A172 (cell line): ENCODE results near the gene NSMF. TPM values are rescaled to one million over a fixed set of nuclear protein-coding genes. Genes with fewer than 3 reads are reported as not detected.
A peak's percentile ranks its signal among the peaks of the same experiment; 100 is the strongest.

Experiments used
- DNase-seq: peaks from one replicate; pipeline ENCODE4 v3.0.0-alpha.2; 2015; ENCODE audit warnings: low spot score
- total RNA-seq: library from RNA; depleted of rRNA; stranded (reverse); fragments of >200 nt; shearing (Covaris generic); gene quantifications from 2 replicates; pipeline ENCODE4 v1.2.3, GENCODE V29; 2014

Gene NSMF
- total RNA-seq, 1 experiment from 2014 or later = 46.4 TPM

DNA sequence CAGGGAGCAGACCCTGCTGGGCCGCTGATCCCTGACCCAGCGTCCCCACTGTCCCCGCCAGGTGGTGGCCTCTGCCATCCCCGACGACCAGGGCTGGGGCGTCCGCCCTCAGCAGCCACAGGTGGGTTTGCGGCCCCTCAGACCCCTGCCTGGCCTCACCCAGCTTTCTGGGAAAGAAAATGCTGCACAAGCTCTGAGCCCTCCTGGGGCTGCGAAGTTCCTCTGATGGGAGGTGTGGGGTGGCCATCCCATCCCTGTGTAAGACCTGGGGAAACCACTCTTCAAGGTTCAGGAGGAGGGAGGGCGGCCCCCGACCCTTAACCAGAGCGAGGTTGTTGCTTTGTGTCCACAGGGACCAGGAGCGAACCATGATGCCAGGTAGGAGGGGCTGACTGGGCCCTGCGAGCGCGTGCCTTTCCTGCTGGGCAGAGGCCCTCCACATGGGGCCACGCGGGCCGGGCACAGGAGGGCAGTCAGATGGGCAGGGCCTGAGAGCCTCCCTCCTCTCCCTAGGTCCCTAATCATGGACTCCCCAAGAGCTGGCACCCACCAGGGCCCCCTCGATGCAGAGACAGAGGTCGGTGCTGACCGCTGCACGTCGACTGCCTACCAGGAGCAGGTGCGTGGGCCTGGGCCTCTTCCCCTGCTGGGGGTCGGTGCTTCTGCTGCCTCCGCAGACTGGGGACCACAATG, 28.3 kb downstream of the NSMF start:
- DNase-seq = no peak

DNA sequence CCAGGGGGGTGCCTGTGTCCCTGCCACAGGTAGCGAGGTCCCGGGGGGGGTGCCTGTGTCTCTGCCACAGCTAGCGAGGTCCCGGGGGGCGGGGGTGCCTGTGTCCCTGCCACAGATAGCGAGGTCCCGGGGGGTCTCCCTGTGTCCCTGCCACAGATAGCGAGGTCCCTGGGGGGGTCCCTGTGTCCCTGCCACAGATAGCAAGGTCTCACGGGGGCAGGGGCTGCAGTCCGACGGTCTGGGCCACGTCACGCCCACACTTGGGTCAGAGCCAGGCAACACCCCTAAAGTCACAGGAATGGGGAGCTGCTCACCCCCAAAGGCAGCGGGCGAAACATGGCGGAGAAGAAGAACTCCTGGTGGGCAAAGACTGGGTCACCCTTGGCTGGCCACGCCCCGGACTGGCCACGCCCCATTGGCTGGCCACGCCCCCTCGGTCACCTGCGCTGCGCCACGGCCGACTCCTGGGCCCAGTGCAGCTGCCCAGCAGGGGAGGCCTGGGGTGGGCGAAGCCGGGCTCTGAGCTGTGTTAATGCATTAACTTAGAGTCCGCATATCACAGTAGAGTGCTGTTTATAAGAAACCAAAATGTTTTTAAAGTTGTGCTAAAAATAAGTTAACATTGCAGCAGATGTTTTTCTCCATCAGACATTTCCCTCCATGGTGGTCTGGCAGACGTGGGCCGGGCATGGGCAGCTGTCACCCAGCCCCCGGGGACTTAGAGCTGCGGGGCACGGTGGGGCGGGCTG, 29.0 kb downstream of the NSMF start:
- DNase-seq = no peak

DNA sequence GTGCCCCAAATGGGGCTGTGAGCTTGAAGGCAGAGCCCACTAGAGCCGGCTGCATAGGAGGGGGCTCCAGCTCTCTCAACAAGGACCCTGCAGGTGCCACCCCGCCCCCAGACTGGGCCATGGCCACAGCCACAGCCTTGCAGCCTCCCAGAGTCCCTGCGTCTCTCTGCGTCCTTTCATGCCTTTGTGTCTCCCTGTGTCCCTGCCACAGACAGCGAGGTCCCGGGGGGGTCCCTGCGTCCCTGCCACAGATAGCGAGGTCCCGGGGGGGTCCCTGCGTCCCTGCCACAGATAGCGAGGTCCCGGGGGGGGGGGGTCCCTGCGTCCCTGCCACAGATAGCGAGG, 29.6 kb downstream of the NSMF start:
- DNase-seq = no peak

DNA sequence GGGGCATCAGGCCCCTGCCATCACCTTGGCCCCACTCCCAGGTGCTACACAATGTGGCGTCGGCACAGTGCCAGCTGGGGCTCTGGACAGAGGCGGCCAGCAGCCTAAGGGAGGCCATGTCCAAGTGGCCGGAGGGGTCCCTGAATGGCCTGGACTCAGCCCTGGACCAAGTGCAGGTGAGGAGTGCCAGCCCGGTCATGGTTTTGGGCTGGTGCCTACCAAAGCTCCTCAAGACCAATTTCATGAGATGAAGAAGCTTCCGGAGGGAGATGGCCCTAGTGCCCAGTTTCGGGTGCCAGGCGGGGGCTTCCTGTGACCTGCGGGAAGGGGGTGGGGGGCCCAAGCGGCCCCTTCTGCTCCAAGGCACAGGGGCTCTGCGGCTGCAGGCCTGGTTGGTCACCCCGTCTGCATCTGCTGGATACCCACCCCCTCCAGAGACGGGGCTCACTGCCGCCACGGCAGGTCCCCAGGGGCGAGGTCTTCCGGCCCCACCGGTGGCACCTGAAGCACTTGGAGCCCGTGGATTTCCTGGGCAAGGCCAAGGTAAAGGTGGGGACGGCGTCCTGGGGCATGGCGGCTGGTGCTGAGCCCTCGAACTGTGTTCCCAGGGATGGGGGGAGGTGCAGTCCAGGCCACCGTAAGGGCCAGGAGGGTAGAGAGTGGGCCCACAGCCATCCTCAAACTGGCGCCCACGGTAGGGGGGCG, 30.1 kb downstream of the NSMF start:
- DNase-seq = no peak

DNA sequence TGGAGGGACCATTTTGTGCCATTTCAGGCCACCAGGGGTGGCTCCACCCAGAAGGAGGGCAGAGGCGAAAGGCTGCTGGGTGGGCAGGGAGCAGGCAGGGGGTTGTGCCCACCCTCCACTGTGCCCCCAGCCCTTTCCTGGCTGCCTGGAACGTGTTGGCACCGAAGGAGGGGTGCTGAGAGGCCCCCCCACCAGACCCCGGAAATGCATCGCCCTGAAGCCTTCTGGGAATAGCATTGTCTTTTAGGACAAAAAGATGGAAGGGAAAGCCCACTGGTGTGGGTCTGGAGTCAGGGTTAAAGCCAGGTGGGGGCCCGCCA, 30.9 kb downstream of the NSMF start:
- no peak for DNase-seq

DNA sequence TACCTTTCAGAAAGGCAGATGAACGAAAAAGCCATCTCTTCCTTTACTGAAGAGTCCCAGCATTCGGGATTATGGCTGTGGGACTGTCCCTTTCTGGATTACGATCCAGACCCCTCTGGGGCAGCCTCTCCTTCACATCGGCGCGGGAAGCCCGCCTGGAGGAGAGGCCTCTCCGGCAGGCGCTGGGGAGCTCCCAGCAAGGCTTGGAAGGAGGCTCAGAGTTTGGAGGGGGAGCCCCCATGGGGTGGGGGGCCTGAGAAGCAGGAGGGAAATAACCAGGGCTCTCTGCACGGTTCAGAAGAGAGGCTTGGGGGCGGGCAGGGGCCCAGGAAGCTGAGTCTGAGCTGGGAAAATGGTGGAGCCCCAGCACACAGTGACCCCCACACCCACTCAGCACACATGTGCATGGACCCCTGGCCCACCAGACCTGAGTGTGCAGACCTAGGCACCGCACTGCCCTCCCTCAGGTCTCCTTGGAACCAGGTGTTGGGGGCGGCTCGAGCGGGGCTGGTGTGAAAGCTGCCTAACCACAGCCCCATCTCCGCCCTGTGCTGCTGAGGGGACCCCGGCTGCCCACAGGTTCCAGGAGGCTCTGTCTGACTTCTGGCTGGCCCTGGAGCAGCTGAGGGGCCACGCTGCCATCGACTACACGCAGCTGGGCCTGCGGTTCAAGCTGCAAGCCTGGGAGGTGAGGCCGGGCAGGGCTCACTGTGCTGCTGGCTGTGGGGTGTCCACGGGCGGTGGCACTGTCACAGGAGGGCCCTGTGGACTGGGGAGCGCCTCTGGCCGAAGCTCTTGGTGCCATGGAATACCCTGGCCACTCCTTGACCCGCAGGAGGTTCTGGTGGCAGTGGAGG, 31.5 kb downstream of the NSMF start:
- no peak for DNase-seq

DNA sequence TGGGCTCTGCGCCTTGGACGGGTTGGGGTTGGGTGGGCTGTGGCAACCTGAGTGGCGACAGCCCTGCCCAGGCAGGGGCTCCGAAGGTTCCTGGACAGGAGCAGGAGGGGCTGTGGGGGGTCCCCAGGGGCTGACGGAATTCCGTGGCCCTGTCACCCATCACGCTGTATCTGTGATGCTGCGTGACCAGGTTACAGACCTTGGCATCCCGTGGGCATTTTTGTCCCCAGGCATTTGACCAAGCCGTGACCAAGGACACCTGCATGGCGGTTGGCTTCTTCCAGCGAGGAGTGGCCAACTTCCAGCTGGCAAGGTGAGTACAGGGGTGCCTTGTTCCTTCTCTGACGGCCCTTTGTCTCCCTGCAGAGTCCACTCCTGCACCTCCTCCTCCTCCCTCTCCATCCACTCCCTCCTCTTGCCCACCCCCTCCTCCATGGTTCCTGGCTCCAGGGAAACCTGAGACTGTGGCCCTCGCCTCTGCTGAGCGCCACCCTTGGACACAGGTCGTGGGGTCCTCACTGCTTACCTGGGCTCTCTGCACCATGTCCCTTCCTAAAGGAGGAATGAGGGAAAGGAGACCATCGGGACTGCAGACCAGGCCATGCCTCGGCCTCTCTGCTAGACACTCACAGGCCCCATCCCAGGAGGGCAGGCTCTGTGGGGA, 33.0 kb downstream of the NSMF start:
- no peak for DNase-seq

DNA sequence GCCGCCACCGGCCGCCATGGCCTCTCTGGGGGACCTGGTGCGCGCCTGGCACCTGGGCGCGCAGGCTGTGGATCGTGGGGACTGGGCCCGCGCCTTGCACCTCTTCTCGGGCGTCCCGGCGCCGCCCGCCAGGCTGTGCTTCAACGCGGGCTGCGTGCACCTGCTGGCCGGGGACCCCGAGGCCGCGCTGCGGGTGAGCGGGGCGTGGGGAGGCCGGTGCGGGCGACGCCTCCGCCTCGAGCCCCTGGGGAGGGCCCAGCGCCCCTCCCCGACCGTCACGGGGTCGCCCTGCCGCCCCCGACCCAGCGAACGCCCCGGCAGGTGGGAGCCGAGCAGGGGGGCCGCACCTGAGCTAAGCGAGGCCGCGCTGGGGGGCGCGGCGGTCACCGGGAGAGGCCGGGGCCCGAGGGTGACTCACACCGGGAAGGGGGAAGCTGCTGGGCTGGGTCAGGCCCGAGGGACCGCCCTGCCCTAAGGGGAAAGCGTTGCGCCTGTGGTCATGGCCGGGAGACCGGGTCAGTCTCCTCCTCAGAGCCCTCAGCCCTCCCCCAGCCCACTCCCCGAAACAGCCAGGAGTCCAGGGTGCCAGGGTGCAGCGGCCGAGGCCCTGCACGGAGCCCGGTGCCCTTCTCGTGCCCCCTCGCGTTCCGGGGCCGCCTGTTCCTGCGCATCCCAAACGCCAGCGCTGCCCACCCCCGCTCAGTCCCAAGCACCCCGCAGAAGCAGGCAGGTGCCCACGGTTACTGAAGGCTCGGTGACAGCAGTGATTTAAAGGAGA, 35.4 kb downstream of the NSMF start:
- DNase-seq = peak; percentile 45

DNA sequence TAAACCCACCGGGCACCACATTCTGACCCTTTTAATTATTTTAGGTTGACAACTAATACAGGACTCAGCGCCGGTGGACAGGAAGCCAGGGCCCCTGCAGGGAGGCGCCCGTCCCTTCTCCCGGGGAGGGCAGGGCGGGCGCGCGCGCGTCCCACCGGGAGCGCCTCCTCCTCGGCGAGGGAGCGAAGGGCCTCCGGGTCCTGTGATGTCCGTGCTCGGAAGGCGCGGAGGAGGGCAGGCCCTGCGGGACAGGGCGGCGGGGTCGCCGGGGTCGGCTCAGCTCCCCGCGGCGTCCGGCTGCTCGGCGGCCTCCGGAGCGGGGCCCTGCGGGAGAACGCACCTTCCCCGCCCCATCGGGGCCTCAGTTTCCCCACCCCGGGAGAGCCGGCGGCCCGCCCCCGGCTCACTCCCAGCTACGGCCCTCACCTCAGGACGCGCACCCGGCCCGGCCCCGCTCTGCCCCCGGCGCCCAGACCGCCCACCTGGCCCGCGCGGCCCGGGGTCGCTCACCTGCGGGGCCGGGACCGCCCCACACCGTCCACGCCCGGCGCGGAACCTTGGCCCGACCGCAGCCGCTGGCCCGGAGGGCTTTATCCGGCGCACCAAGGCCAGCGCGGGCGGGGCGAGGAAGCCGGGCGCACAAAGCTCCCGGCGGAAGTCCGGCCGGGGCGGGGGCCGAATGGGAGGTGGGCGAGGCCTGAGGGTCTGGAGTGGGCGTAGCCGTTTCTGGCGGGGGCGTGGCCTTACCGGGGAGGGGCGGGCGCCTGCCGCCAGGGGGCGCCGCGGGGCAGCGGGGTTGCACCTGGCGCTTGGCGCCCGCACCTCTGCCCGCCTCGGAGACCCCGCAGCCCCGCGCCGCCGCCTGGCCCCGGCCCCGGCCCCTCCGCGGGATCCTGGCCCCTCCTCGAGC, 36.3 kb downstream of the NSMF start, which contains the start of the genes EXD3 and NOXA1:
Gene EXD3, minus strand, starts transcription at position 559 of the 910 bp plus-strand sequence. CDS start 27,805 bp downstream, outside the sequence.
Gene NOXA1, plus strand, starts transcription at position 790 of the 910 bp plus-strand sequence. CDS start 137 bp downstream, outside the sequence.
- DNase-seq = peak; percentile 79

DNA sequence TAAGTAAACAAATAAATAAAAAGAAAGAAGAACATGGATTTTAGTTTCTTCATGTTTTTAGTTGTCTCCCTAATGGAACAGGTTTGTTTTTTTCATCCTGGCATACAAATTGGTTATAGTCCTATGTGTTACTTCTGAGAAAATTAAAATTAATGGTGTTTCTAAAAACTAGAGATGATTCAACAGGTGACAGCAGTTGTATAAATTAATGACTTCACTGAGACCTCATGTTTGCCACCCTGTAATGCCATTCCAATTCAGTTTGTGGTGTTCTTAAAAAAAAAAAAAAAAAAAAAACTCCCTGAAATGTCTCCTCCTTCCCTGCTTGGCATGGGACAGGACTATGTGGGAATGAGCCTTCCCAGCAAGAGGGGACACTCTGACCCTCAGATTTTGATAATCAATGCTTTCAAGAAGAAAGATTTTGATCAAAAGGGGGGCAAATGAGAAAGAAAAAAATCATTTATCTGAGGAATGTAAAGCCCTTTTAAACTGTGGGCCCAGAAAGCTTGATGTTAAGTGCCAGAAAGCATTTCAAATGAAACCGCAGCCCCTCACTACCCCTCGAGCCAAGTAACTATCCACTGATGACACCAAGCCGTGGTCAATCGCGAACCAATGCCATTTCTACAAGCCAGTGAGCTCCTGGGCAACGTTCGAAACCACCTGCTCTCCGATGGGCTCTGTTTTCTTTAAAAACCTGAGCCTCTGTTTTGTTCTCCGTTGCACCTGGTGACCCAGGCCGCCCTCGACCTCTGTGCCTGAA, 37.1 kb downstream of the NSMF start:
- no peak for DNase-seq

DNA sequence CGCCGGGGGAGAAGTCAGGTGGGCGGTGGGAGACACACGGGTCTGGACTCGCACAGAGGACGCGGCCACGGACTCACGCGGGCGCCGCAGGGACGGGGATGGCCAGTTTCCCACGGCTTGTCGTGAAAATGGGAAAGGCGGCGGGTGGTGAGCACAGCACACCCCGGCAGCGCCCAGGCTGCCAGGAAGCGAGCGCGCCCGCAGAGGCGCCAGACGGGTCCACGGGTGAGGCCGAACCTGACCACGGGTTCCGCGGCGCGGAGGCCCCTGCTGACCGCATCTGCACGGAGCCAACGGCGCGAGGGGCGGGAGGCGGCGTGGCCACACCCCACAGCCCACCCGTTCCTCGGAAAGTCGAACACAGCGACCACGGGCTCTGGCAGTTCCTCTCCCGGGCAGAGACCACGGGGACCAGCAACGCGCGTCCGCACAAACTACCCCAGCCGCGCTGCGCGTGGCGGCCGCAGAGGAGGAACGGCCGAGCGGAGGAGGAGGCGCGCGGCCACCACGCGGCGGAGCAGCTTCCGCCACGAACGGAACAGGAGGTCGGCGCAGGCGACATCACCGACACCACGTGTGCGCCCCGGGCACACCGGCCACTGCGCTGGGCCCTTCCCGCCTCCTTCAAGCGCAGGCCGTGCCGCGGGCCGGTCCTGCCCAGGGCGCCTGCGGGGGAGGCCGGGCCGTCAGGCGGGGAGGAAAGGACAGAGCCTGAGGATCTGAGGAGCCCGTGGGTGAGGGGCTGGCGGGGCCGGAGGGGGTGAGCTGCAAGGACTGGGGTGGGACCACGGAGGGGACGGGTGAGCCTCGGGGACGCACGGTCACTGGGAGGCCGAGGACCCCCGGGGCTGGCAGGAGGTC, 41.7 kb downstream of the NSMF start:
- DNase-seq = no peak

DNA sequence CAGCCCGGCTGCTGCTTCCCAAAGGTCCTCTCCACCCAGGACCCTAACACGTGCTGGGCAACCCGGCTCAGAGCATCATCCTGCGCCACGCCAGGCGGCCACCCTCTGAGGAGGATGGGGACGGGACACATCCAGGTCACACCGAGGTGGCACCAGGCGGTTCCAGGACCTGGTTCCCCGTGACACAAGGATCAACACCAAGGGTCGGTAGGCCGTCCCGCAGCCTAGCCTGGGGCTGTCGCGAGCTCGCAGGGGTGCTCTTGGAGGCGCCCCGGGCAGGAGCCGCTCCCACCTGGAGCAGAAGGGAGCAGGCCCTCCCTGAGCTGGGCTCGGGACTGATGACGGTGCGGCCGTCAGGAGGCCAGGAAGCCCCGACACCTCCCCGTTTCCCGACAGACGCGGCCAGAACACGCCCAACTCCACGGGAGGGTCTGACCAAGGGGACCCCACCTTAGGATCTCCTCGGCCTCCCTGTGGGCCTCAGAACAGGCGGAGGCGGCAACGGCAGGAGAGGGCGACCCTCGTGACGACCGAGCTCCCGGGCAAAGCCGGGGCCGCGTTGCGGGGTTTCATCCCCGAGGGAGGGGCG, 42.5 kb downstream of the NSMF start:
- DNase-seq = no peak

DNA sequence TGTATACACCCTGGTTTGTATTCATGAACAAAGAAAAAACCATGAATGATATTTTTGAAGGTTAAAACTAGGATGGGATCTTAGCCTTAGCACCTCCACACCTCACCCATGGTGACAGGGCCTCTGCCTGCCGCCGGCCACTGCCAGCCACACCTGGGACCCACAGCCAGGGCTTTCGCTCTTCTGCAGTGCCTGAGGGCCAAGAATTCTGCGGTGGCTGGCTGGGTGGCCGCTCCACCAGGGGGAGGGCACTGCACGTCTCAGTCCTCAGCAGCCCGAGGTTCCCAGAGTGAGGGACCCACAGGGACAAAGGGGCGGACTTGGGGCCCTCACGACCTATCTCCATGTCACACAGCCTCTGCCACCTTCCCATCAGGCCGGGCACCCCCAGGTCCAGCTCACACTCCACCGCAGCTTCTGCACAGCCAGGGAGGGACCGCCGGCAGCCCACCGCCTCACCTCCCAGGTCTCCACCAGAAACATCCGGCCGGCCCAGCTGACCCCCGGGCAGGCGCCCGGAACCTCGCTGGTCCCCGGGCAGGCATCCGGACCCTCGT, 43.0 kb downstream of the NSMF start:
- no peak for DNase-seq

DNA sequence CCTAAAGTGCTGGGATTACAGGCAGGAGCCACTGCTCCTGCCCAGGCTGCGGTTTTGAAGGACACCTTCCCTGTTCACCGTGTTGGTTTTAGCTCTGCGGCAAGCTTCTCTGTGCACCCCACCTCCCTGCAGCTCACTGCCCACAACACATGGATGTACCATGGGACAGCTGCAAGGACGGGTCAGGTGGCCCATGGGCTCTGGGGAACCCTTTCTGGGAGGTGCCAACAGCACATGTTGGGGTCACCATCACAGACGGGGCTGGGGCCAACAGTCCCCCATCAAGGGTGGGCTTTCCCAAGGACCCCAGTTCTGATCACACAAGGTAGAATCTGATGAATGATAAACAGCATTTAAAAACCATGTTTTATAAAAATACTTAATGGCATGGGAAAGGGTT, 43.7 kb downstream of the NSMF start:
- DNase-seq = no peak

DNA sequence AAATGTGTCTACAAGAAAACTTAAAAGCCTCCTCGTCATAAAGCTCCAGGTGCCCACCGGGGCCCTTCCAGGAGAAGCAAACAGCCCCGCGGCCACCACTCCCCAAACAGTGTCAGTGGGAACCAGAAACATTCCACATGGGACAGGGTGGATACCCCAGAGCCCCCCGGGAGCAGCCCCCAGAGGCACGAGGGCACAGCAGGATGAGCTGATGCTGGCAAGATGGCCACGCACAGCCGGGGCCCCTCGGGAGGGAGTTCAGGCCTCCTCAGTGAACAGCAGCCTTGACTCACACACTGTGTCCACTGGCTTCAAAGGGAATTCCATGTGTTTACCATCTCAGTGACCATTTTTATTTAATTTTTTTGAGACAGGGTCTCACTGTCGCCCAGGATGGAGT, 46.7 kb downstream of the NSMF start:
- no peak for DNase-seq

DNA sequence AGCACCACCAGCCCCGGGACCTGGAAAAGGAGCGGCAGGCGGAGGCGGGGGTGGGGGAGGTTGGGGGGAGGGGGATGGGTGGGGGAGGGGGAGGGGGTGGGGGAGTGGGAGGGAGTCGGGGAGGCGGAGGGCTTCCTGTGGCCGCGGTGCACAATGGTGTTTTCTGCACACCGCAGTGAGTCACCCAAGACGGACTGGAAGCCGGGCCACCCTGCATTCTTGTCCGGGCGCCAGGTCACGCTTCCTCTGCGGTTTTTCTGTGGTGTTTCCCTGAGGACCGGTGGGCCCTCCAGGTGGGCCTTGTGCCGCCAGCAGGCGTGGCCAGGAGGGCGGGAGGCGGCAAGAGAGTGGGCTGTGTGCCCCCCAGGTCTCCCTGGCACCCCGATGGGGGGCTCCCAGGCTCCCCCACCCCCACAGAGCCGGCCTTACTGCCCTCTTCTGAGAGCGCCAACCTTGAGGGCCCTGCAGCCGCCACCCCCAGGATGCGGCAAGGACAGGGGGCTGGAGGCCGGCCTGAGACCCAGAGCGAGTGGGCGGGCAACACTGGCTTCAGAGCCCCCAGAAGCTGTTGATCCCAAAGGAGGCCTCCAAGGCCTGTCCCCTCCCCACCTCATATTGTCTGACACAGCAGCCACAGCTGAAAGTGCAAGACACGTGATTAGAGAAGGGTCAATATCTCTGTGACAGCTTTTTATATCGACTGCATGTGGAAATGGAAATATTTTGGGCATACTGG, 47.3 kb downstream of the NSMF start:
- DNase-seq = peak; percentile 96
